CD14-positive monocyte (primary cell): ENCODE results near the gene CALY. TPM values are rescaled to one million over a fixed set of nuclear protein-coding genes. Genes with fewer than 3 reads are reported as not detected.
A peak's percentile ranks its signal among the peaks of the same experiment; 100 is the strongest.

Experiments
- DNase-seq, 3 donors: peaks; one replicate each; pipeline ENCODE4 v3.0.0-alpha.2; 2011 to 2022
- H2AFZ ChIP-seq: 2 replicates; pipeline ENCODE4 v1.6.0; 2012; ENCODE audit warnings: mild to moderate bottlenecking, low read depth, low read length, inconsistent platforms; ENCODE audit not compliant: insufficient read depth, poor library complexity, severe bottlenecking
- H3K27ac ChIP-seq, 2 donors: 1 replicate in 1 of 2; 2 replicates in 1 of 2; pipeline ENCODE4 v1.5.1; 2012 to 2013; ENCODE audit warnings: low read length in 2 of 2, control low read depth in 1 of 2, inconsistent platforms in 1 of 2, low read depth in 1 of 2, mild to moderate bottlenecking in 1 of 2
- H3K27me3 ChIP-seq, 2 donors: one replicate each; pipeline versions ENCODE4 v1.6.0 to v1.6.1; 2011 to 2013; ENCODE audit warnings: low read length in 2 of 2; ENCODE audit not compliant: control insufficient read depth in 2 of 2, insufficient read depth in 2 of 2
- H3K36me3 ChIP-seq, 2 donors: replicated peaks in 1 of 2; 1 replicate in 1 of 2; 2 replicates in 1 of 2; pipeline versions ENCODE4 v1.5.1 to v1.6.1; 2012 to 2013; ENCODE audit warnings: low read length in 2 of 2, control low read depth in 1 of 2, inconsistent platforms in 1 of 2, mild to moderate bottlenecking in 1 of 2; ENCODE audit not compliant: insufficient read depth in 2 of 2, control insufficient read depth in 1 of 2
- H3K4me1 ChIP-seq, 2 donors: 1 replicate in 1 of 2; 2 replicates in 1 of 2; pipeline versions ENCODE4 v1.5.1 to v1.6.1; 2012 to 2013; ENCODE audit warnings: low read length in 2 of 2, control low read depth in 1 of 2, inconsistent platforms in 1 of 2, mild to moderate bottlenecking in 1 of 2, moderate library complexity in 1 of 2; ENCODE audit not compliant: insufficient read depth in 2 of 2, control insufficient read depth in 1 of 2
- H3K4me2 ChIP-seq: replicated peaks from 2 replicates; pipeline ENCODE3; 2012; ENCODE audit warnings: low read length, moderate library complexity, mild to moderate bottlenecking; ENCODE audit not compliant: poor library complexity, severe bottlenecking; ENCODE audit errors: extremely low read depth
- H3K4me3 ChIP-seq, 3 experiments: fragments of 200-600 bp in 1 of 3; sonication (generic) in 1 of 3; replicated peaks in 1 of 3; 1 replicate in 2 of 3; 2 replicates in 1 of 3; pipeline ENCODE4 v1.5.1; 2011 to 2013; ENCODE audit warnings: low read length in 3 of 3, mild to moderate bottlenecking in 3 of 3, control low read depth in 2 of 3, low read depth in 2 of 3, inconsistent platforms in 1 of 3, moderate library complexity in 1 of 3
- H3K79me2 ChIP-seq: 2 replicates; pipeline ENCODE4 v1.6.0; 2012; ENCODE audit warnings: mild to moderate bottlenecking, control low read depth, inconsistent platforms, low read length, moderate library complexity; ENCODE audit not compliant: insufficient read depth
- H3K9ac ChIP-seq: 2 replicates; pipeline ENCODE4 v1.6.0; 2017; ENCODE audit warnings: low read length, mild to moderate bottlenecking; ENCODE audit not compliant: insufficient read depth, poor library complexity, severe bottlenecking
- H3K9me3 ChIP-seq, 2 donors: replicated peaks in 1 of 2; 1 replicate in 1 of 2; 2 replicates in 1 of 2; pipeline versions ENCODE4 v1.5.1 to v1.6.1; 2012 to 2013; ENCODE audit warnings: low read length in 2 of 2, control low read depth in 1 of 2; ENCODE audit not compliant: control insufficient read depth in 1 of 2, insufficient read depth in 1 of 2
- H4K20me1 ChIP-seq: 2 replicates; pipeline ENCODE4 v1.6.0; 2012; ENCODE audit warnings: mild to moderate bottlenecking, low read length, control low read depth, moderate library complexity; ENCODE audit not compliant: insufficient read depth
- H3K27ac Mint-ChIP-seq, 7 donors: one replicate each; pipeline ENCODE4 v1.8.0; 2020; ENCODE audit warnings: mild to moderate bottlenecking in 7 of 7, mixed read lengths in 7 of 7, moderate library complexity in 6 of 7, inconsistent platforms in 2 of 7
- H3K27me3 Mint-ChIP-seq, 3 donors: one replicate each; pipeline ENCODE4 v1.8.0; 2021 to 2022; ENCODE audit warnings: low read depth in 3 of 3, mild to moderate bottlenecking in 3 of 3, mixed read lengths in 3 of 3, moderate library complexity in 3 of 3, inconsistent platforms in 1 of 3
- H3K36me3 Mint-ChIP-seq, 2 donors: one replicate each; pipeline ENCODE4 v1.8.0; 2020; ENCODE audit warnings: mixed read lengths in 2 of 2, inconsistent platforms in 1 of 2, mild to moderate bottlenecking in 1 of 2
- H3K4me1 Mint-ChIP-seq: one replicate; pipeline ENCODE4 v1.8.0; 2020; ENCODE audit warnings: mild to moderate bottlenecking, mixed read lengths
- H3K4me3 Mint-ChIP-seq, 2 donors: one replicate each; pipeline ENCODE4 v1.8.0; 2020; ENCODE audit warnings: mild to moderate bottlenecking in 2 of 2, mixed read lengths in 2 of 2, moderate library complexity in 1 of 2
- H3K9me3 Mint-ChIP-seq, 7 donors: one replicate each; pipeline ENCODE4 v1.8.0; 2020 to 2022; ENCODE audit warnings: mixed read lengths in 7 of 7, mild to moderate bottlenecking in 6 of 7, moderate library complexity in 6 of 7, inconsistent platforms in 2 of 7
- CTCF ChIP-seq: fragments of 200-600 bp; IDR thresholded peaks from one replicate; pipeline ENCODE4 v1.8.0; 2022; ENCODE audit warnings: antibody characterized with exemption, mild to moderate bottlenecking
- WGBS: methylation state at CpG from one replicate; pipeline ENCODE4 v1.1.5; 2013; ENCODE audit warnings: missing lambda C conversion rate; ENCODE audit not compliant: insufficient coverage; 5-methylcytosine and 5-hydroxymethylcytosine counted together
- intact Hi-C, 2 donors: fragments of 100-400 bp; cut with micrococcal nuclease; formaldehyde crosslinking; loops; one replicate each; pipeline versions ENCODE4 v1.15.0 to v1.15.1; 2023
- polyA plus RNA-seq, 3 donors: library from polyadenylated mRNA; depleted of rRNA in 1 of 3; unstranded in 2 of 3; stranded (reverse) in 1 of 3; fragments of 300-500 nt in 2 of 3; fragments of >200 nt in 1 of 3; fragmentation: Illumina TruSeq in 2 of 3; gene quantifications; 1 replicate in 2 of 3; 2 replicates in 1 of 3; pipeline ENCODE4 v1.2.3, GENCODE V29; 2012 to 2021

Gene CALY
- polyA plus RNA-seq, 3 donors, result not detected

DNA sequence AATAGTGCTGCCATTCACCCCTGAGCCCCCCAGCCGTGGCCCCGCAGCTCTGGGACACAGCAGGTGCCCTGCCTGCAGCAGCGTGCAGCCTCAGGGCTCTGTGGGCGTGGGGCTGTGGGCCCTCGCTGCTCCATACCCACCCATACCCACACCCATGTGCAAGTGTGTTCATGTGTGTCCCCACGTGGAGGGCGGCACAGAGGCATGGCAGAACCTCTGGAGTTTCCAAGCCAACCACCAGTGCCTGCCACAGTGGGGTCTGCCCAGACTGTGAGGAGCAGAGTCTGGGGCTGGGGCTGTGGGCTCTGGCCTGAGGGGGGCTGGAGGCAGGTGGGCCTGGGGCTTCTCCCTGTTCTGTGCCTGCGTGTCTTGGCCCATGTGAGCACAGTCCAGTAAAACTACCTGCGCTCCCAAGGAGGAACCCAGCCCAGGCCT is 12.9 kb upstream of the CALY start:
- Mint-ChIP-seq H3K27me3 (peaks cover 8 to 40% (median 18%) of the 10 kb centered on the region in 3 donors), H3K4me3 (no peak overlapping the region), H3K4me1 (no peaks in the 10 kb centered on the region), H3K27ac (no peak overlapping the region), H3K36me3 (peaks cover 0 to 2% of the 10 kb centered on the region in 2 donors), H3K9me3 (peaks cover 0 to 3% (median 0%) of the 10 kb centered on the region in 7 donors)
- Histone ChIP-seq H3K9ac (no peak overlapping the region), H3K36me3 (no peaks in the 10 kb centered on the region), H3K27ac (no peak overlapping the region), H3K9me3 (peaks cover 0 to 3% of the 10 kb centered on the region in 2 donors), H4K20me1 (peaks cover 12% of the 10 kb centered on the region), H3K4me1 (no peaks in the 10 kb centered on the region), H3K27me3 (peaks cover 0 to 14% of the 10 kb centered on the region in 2 donors), H3K4me2 (no peak overlapping the region), H3K79me2 (no peaks in the 10 kb centered on the region), H3K4me3 (no peak overlapping the region), H2AFZ (no peak overlapping the region)
- intact Hi-C loops, result no loop called here
- no peak for DNase-seq
- WGBS, result 79% methylated on average over 3 of the region's 9 CpGs
- no peak for TF ChIP-seq CTCF

GRCh38 chr10:133349160-133349568 is 12.5 kb upstream of the CALY start:
- TF ChIP-seq CTCF, result no peak
- no peaks in the 10 kb centered on the region for H3K79me2 ChIP-seq
- Mint-ChIP-seq H3K27ac (no peak overlapping the region), H3K4me1 (no peaks in the 10 kb centered on the region), H3K4me3 (peak overlapping the region in 1 of 2 donors; percentile 3), H3K36me3 (no peaks in the 10 kb centered on the region), H3K9me3 (peaks cover 0 to 3% (median 0%) of the 10 kb centered on the region in 7 donors), H3K27me3 (peaks cover 12 to 43% (median 19%) of the 10 kb centered on the region in 3 donors)
- peaks cover 8% of the 10 kb centered on the region for H4K20me1 ChIP-seq
- peaks cover 0 to 14% of the 10 kb centered on the region in 2 donors for H3K27me3 ChIP-seq
- no peak for DNase-seq
- intact Hi-C loops, result no loop called here
- 93% methylated on average over 8 of the region's 8 CpGs for WGBS
- no peak overlapping the region for H3K4me3 ChIP-seq
- no peaks in the 10 kb centered on the region for H3K36me3 ChIP-seq
- H3K4me1 ChIP-seq, result no peaks in the 10 kb centered on the region
- H2AFZ ChIP-seq, result no peak overlapping the region
- no peak overlapping the region for H3K4me2 ChIP-seq
- peaks cover 0 to 3% of the 10 kb centered on the region in 2 donors for H3K9me3 ChIP-seq
- no peak overlapping the region for H3K27ac ChIP-seq
- no peak overlapping the region for H3K9ac ChIP-seq
